Activated naive CD8-positive, alpha-beta T cell treated with anti-CD3 and anti-CD28 coated beads, Interleukin-2, amount 50 U/mL, for 16 hours (primary cell): ENCODE results near the gene ATAD1.

Experiments
- DNase-seq: peaks from one replicate; pipeline ENCODE4 v3.0.0-alpha.2; 2020; ENCODE audit warnings: low read depth, low spot score

Gene ATAD1

GRCh38 chr10:87715552-87716347, 102.3 kb downstream of the ATAD1 start:
- DNase-seq = no peak

- DNase-seq = no peak
Observed at GRCh38 chr10:87713707-87714106, 104.3 kb downstream of the ATAD1 start.

- no peak for DNase-seq
Observed at GRCh38 chr10:87712913-87713616, 105.0 kb downstream of the ATAD1 start.

- DNase-seq = no peak
Observed at GRCh38 chr10:87707254-87707653, 110.8 kb downstream of the ATAD1 start.

- DNase-seq = no peak
Observed at GRCh38 chr10:87706731-87707130, 111.3 kb downstream of the ATAD1 start.

- no peak for DNase-seq
Observed at GRCh38 chr10:87705339-87705738, 112.7 kb downstream of the ATAD1 start.

- DNase-seq = no peak
Observed at GRCh38 chr10:87703771-87704170, 114.3 kb downstream of the ATAD1 start.

GRCh38 chr10:87702973-87703294, 115.1 kb downstream of the ATAD1 start:
- DNase-seq = no peak

- DNase-seq = no peak
Observed at GRCh38 chr10:87702260-87702972, 115.6 kb downstream of the ATAD1 start.
